HG03045 (cell line): ENCODE data around the gene C2CD3.
"Not testable (repeated sequence)": the region's sequence is repeated elsewhere in the genome, so short reads cannot be mapped to it uniquely, and the experiment has no call there.

Experiments used
- ATAC-seq: cut with Tn5 transposase; IDR thresholded peaks from one replicate; pipeline ENCODE4 v1.9.1; 2021; ENCODE audit warnings: mild to moderate bottlenecking, moderate library complexity; ENCODE audit not compliant: unreplicated experiment

The C2CD3 gene

DNA sequence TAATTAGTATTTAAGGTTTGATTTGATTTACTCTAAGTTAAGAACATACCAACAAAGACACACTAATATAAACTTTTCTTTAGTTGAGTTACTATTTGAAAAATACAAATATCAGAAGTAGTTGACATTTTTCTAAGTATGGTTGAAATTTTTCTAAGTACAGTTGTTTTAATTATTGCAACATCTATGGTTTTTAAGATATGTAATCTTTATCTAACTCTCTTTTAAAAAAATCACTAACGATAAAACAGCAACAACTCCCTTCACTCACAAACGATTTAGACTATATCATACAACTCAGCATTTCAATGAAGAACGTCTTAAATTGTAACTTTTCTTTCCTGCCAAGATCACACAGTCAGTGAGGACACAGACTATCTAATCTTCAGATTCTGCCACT is 2.0 kb downstream of the C2CD3 start:
- no peak for ATAC-seq

DNA sequence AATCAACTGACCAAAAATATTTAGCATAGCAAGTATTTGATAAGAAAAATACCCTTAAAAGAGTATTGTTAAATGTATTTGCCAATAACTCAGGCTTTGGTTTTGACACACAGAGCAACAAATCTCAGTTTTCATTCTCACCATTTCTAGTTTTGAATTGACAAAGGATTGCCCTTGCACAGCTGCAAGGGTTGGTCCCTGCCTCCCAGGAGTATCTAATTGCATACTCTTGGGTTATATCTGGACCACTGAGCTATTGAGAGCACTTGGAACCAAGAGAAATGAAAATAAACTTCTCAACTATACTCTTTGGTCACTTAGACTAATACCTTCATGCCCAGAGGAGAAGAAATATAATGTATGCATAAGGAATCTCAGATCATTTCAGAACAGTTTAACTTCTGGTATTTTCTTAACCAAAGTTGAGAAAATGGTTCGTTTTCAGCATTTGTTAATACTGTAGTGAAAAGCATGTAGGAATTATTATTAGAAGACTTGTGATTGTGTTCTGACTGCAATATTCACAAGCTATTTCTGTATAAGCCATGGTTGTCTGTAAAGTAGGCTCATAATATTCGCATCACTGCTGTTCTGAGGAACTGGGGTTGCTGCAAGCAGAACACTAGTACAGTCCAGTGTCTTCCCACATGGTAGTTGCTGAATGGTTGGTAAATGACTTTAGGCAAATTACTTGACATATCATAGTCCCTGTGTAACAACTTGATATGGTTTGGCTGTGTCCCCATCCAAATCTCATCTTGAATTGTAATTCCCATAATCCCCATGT is 7.9 kb downstream of the C2CD3 start:
- ATAC-seq: no peak

DNA sequence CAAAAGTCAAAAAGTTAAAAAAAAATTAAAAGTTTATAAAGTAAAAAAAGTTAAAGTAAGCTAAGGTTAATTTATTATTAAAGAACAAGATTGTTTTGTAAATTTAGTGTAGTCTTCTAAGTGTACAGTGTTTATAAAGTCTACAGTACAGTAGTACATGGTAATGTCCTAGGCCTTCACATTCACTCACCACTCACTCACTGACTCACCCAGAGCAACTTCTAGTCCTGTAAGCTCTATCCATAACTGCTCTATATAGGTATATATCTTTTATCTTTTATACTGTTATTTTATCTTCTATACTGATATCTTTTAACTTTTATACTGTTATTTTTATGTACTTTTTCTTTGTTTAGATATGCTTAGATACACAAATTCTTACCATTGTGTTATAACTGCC is 11.2 kb downstream of the C2CD3 start:
- ATAC-seq: no peak

DNA sequence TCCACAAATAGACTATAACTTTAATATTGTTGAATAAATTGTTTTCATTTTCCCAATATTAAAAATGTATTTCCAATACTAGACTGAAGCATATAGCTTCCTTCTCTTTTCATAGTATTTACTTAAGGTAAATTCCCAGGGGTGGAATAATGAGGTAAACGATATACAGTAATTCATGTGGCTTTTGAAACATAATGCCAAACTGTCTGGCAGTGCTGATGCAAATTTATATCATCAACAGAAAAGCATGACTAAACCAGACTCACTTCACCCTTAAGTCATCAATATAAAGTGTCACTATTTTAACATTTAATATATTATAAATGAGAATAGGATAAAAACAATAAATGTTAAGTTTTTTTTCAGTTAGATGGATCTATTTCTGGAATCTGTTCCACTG is 13.6 kb downstream of the C2CD3 start:
- no peak for ATAC-seq

DNA sequence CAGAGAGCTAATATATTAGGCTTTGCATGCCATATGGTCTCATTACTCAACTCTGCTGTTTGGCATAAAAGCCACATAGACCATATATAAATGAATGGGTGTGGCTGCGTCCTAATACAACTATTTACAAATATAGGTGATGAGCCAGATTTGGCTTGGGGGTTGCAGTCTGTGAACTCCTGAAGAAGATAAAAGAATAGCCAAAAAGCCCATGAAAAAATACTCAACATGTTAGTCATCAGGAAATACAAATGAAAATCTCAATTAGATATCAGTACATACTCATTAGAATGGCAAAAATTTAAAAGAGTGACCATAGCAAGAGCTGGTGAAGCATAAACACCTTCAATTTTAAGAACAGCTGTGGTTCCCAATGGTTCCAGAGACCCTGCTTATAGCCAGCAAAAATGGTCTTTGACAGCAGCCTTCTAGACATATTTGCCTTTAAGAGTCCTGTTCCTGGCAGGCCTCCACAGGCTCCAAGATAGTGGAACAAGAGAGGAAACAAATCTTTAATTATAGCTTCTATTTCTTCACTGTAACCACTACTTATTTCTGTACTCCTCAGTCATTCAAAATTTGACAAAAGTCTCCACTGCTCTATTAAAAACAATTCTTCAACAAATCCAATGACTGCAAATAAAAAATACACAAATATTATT is 16.1 kb downstream of the C2CD3 start:
- no peak for ATAC-seq

DNA sequence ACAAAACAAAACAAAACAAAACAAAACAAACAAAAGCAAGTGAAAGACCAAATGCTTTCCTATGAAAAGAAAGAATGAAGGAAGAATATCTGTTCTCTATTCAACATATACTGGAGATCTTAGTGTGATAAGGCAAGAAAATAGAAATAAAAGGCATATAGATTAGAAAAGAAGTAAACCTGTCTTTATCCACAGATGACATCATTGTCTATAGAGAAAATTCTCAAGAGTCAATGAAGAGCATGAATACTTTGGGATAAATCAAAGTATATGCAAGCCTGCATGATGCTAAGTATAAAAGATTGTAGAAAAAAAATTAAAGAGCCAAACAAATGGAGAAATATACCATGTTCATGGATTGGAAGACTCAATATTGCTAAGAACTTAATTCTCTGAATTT is 17.6 kb downstream of the C2CD3 start:
- ATAC-seq: no peak

DNA sequence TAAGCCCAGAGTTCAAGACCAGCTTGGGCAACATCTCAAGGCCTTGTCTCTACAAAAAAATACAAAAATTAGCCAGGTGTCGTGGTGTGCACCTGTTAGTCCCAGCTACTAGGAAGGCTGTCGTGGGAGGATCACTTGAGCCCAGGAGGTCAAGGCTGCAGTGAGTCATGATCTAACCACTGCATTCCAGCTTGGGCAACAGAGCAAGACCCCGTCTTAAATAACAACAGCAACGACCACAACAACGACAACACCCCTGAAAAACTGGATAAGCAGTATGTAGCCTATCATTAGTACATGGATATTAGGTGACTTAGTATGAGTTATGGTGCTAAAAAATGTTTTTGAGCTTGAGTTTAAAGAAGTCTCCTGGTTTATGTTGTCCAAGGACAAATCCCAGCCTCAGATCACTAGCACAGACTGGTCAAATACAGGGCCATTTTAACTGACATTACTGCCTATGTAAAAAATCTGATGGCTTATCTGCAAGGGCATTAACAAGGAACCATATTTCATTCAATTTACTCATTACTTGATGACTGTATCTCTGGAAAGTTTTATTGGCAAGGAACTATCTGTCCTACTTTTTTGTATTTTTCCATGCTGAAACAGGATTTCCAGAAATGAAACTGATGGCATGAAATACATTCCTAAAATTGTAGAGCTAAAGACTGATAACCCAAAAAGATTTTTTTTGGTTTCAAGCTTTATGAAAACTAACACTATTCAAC is 23.4 kb downstream of the C2CD3 start:
- no peak for ATAC-seq

DNA sequence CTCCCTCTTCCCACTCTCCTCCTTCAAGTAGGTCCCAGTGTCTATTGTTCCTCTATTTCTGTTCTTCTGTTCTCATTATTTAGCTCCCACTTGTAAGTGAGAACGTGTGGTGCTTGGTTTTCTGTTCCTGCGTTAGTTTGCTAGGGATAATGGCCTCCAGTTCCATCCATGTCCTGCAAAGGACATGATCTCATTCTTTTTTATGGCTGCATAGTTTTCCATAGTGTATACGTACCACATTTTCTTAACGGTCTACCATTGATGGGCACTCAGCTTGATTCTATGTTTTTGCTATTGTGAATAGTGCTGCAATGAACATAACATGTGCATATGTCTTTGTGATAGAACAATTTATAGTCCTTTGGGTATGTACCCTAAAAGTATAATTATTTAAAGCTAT is 26.2 kb downstream of the C2CD3 start:
- no peak for ATAC-seq

DNA sequence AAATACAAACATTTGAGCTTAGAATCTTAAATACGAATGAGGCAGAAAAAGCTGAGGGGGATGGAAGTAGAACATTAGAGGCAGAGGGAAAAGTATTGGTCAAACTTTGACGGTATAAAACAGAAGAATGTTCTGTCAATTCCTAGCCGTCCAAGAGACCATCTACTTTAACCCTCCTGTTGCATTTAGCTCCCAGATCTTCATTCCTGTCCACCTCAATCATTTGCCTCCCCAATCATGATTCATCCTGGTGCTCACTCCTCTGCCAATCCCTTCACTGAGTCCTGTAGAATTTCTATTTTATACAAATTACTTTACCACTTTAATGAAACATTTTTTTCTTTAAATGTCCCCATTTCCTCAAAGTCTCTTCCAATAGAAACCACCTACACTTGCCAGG is 28.2 kb downstream of the C2CD3 start:
- no peak for ATAC-seq

DNA sequence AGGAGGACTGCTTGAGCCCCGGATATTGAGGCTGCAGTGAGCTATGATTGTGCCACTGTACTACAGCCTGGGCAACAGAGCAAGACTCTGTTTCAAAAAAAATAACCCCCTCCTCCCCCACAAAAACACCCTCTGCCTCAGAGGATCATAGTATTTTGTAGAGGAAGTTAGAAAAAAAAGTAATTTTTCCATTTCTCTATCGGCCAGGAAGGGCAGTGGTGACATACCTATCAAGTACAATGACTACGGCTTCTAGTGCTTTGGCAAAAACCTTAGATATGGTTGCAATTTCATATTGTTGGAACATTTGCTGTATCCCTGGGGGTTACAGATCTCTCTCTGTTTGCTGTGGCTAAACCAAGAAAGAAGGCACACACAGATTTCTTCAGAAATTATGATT is 28.9 kb downstream of the C2CD3 start:
- ATAC-seq: no peak

DNA sequence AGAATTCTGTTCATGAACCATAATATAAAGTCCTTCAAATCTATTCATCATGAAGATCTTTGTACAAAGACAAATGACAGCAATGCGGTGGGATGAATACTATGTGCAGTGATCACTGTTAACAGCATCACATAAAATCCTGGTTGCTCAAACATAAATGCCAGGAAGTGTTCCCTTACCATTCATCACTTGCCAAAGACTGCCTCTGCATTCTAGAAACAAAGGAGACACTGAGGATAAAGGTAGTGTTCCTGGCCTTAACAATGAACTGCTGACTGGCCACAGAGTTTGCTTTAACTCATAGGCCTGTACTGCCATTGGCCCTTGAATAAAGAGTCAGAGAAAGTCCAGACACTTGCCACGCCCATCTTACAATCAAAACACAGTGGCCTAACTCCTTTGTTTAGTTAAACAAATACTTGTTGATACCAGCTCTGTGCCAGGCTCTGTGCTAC is 29.5 kb downstream of the C2CD3 start:
- ATAC-seq: no peak

DNA sequence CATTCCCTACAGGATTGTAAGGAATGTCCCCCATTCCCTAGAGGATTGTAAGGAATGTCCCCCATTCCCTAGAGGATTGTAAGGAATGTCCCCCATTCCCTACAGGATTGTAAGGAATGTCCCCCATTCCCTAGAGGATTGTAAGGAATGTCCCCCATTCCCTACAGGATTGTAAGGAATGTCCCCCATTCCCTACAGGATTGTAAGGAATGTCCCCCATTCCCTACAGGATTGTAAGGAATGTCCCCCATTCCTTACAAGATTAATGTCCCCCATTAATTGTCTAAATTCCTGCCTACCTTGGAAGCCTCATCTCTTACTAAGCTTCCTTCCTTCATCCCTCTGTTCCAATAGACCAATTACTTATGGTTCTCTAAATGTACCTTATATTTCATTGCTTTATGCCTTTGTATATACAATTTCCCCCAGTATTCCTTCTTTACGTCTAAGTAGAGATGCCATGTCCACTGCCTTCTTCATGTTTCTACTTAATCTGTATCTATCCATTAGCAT is 30.8 kb downstream of the C2CD3 start:
- ATAC-seq: not testable (repeated sequence)

DNA sequence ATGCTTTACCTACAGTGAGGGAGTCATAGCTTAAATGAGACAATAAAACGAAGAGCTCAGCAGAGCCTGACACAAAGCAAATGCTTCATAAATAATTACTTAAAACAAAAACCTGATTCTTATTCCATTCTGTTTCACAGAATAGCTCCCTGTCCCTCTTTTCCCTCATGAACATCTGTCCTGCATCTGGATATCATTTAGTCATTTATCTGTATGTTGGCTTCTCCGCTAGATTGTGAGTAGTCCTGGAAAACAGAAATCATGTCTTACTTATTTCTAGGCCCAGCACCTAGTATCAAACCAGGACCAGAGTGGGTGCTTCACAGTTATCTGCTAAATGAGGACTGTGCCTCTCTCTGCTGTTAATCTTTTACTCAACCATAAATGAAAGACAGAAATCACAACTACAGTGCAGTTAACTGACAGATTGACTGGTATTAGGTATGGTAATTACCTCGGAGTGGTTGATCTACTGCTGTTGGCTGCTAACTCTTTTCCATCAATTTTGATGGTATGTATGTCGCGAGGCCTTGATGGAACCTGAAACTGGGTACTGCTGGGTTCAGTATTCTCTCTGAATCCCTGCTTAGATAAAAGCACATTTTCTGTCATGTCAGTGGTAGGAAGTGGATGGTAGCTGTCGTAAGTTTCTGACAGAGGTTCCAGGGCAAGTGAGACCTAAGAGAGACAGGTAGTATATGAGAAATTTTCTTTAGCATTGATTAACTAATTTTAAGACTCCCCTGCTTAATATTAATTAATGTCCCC is 31.5 kb downstream of the C2CD3 start:
- no peak for ATAC-seq

DNA sequence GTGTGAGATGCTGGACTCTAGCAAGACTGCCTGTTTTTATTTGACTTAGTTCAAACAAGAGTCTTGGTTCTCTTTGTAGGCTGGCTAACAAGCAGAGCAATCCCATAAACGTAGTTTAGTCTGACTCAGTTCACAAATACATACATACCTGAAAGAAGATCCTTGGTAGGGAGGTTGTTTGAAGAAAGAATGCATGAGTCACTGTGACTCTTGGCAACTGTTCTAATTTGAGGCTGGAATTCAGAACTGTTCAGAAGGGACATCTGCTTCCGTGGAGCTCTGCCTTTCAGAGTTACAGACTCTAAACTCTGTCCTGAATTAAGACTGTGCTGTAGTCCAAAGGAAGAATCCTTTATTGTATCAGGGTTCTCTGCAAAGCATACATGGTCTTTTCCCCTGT is 32.2 kb downstream of the C2CD3 start:
- ATAC-seq: no peak

DNA sequence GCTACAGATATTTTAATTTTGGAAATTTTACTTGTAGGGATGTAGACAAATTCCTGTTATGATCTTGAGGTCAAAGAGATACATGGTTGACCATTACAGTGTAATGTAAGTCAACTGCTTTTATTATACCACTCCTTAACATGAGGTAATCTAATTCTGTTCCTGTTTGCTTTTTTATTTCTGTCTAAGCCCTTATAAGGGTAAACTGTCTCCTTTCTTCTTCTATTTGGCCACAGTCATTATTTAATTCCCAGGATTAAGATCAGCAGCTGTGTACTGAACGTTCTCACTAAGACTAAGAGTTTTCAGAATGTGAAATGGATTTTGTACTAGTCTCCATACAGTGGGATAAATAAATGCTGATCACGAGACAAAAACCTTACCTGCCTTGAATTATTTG is 32.8 kb downstream of the C2CD3 start:
- ATAC-seq: no peak

DNA sequence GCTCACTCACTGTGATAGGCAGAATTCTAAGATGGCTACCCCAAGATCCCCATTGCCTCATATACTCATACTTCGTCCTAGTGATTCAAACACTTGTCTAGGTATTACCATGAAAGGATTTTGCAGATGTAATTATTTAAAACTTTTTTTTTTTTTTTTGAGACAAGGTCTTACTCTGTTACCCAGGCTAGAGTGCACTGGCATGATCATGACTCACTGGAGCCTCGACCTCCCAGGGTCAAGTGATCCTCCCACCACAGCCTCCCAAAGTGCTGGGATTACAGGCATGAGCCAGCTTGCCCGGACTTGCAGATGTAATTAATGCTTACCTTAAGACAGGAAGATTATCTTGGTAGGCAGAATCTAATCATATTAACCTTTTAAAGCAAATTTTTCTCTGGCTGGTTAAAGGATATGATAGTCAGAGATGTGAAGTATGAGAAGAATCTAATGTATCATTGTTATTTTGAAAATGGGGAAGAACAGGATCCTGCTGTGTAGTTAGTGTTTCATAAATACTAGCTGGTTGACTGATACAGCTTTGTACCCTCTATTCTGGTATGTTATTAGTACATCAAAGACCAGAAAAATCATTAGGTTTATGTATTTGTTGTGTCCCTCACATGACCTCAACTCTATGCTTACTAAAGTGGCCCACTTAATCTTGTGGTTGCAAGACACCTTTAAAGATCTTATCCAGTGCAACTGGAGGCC is 35.5 kb downstream of the C2CD3 start:
- no peak for ATAC-seq

DNA sequence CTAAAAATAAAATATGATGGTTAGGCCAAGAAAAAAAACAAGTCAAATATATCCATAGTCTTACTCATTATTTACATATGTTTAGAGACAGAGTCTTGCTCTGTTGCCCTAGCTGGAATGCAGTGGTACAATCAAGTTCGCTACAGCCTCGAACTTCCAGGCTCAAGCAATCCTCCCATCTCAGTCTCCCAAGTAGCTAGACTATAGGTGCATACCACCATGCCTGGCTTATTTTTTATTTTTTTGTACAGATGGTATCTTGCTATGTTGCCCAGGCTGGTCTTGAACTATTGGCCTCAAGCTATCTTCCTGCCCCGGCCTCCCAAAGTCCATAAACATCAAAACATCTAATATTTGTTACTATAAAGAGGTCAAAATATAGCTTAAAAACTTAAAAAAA is 36.1 kb downstream of the C2CD3 start:
- ATAC-seq: no peak

DNA sequence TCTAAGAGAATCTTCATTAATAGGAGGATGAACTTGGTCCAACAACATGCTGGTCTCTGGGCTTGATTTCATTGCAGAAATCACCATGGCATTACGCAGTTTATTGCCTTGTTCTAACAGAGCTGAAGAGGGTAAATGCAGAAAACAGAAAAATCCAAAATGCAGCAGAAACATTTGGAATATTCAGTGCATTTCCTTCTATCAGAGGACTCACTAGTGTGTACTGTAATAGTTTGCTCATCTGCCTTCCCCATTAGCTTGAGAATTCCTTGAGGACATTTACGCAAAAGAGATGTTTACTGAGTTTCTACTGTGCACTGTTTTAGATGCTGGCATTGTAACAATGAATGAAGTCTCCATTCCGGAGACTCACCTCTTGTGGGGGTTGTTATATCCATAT is 37.4 kb downstream of the C2CD3 start:
- no peak for ATAC-seq

DNA sequence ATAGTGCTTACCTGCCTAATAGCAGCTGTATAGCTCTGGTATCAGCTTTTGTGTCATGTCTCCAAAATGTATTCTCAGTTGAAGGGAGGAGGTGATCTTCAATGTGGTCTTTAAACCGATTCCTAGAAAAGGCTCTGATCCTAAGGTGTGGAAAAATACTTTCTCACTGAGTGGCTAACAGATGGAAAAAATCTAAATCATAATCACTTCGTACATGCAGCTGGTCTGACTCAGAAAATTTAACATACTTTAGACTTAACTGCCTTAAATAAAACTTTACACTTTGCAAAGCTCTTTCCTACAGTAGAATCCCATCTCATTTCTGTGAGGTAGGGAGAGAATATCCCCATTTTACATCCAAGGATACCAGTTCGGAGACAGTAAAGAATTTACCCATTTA is 38.0 kb downstream of the C2CD3 start:
- ATAC-seq: no peak

DNA sequence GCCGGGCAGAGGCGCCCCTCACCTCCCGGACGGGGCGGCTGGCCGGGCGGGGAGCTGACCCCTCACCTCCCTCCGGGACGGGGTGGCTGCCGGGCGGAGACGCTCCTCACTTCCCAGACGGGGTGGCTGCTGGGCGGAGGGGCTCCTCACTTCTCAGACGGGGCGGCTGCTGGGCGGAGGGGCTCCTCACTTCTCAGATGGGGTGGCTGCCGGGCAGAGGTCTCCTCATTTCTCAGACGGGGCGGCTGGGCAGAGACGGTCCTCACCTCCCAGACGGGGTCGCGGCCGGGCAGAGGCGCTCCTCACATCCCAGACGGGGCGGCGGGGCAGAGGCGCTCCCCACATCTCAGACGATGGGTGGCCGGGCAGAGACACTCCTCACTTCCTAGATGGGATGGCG is 41.7 kb downstream of the C2CD3 start:
- not testable (repeated sequence) for ATAC-seq
